ENCODE measurements around the gene TEX101. TPM values are rescaled to one million over a fixed set of nuclear protein-coding genes. Genes with fewer than 3 reads are reported as not detected.
"Not testable (repeated sequence)": the region's sequence is repeated elsewhere in the genome, so short reads cannot be mapped to it uniquely, and the experiment has no call there.

The TEX101 gene
- total RNA-seq (not detected), polyA plus RNA-seq (under 1 TPM in 1 of 3 donors, not detected in 2; 0.28 TPM)
- long read RNA-seq, donor 1 = 0 reads
- long read RNA-seq, donor 2 = 0 reads
- long read RNA-seq, donor 3 = 0 reads
- long read RNA-seq, donor 4 = 0 reads
- long read RNA-seq, donor 5 = 0 reads
- long read RNA-seq, donor 6 = 0 reads
- long read RNA-seq, donor 7 = 0 reads
- long read RNA-seq, donor 8 = 0 reads
- long read RNA-seq, donor 9 = 0 reads
- long read RNA-seq, donor 10 = 0 reads

- no peaks in the 10 kb centered on the region for H3K27me3 ChIP-seq
- DNase-seq = no peak
- H3K36me3 ChIP-seq = no peaks in the 10 kb centered on the region
- H3K27ac ChIP-seq = no peak within 1 kb of the TSS
- H3K4me1 ChIP-seq = no peaks in the 10 kb centered on the region
- no peak for TF ChIP-seq POLR2A (IDR thresholded peaks at IDR 0.05)
- no peak for TF ChIP-seq EP300 (IDR thresholded peaks at IDR 0.05)
- no peak for TF ChIP-seq CTCF (IDR thresholded peaks at IDR 0.05)
- no peak for TF ChIP-seq POLR2AphosphoS5 (IDR thresholded peaks at IDR 0.05)
- no peak within 1 kb of the TSS for H3K4me3 ChIP-seq
- intact Hi-C loops (cut with DNase I; ENCODE audit: low total_unique reads) = no loop called here
- H3K9me3 ChIP-seq = no peaks in the 10 kb centered on the region
- 93 to 97% (median 95%) methylated on average over 17 to 21 of the region's 21 CpGs for WGBS, 5 donors
Measured at GRCh38 chr19:43414554-43414953, at the start of gene TEX101. TEX101 (plus strand) TSS chr19:43414890; CDS start chr19:43415920, 1,030 bp downstream.

GRCh38 chr19:43365677-43366076 is 49.0 kb upstream of the TEX101 start:
- H3K27ac ChIP-seq; H3K4me3 ChIP-seq; H3K36me3 ChIP-seq; DNase-seq; intact Hi-C loops (cut with DNase I; ENCODE audit: low total_unique reads); H3K9me3 ChIP-seq: not testable (repeated sequence)
- Histone ChIP-seq H3K4me1 (peaks cover 0 to 15% (median 7%) of the 10 kb centered on the region in 4 donors), H3K27me3 (peaks cover 0 to 13% (median 0%) of the 10 kb centered on the region in 3 donors)
- WGBS, 5 donors = 90 to 93% (median 90%) methylated on average over 5 of the region's 9 CpGs

GRCh38 chr19:43367822-43368221 is 46.9 kb upstream of the TEX101 start:
- intact Hi-C loops (cut with DNase I; ENCODE audit: low total_unique reads) = no loop called here
- DNase-seq = no peak
- 68 to 92% (median 80%) methylated on average over 2 of the region's 2 CpGs for WGBS, 5 donors
- Histone ChIP-seq H3K27ac (peak overlapping the region in 2 of 5 donors; percentile 61 to 71), H3K4me3 (no peak overlapping the region), H3K4me1 (peaks cover 0 to 15% (median 7%) of the 10 kb centered on the region in 4 donors), H3K36me3 (no peaks in the 10 kb centered on the region), H3K9me3 (no peaks in the 10 kb centered on the region), H3K27me3 (no peaks in the 10 kb centered on the region)
- TF ChIP-seq CTCF (IDR thresholded peaks at IDR 0.05) (no peak), POLR2AphosphoS5 (IDR thresholded peaks at IDR 0.05) (no peak), EP300 (IDR thresholded peaks at IDR 0.05) (no peak), POLR2A (IDR thresholded peaks at IDR 0.05) (no peak)

- intact Hi-C loops (cut with DNase I; ENCODE audit: low total_unique reads); H3K27me3 ChIP-seq; H3K4me3 ChIP-seq; H3K9me3 ChIP-seq; H3K36me3 ChIP-seq: not testable (repeated sequence)
- H3K4me1 ChIP-seq = peaks cover 0 to 15% (median 7%) of the 10 kb centered on the region in 4 donors
- WGBS, 5 donors = 22 to 29% (median 23%) methylated on average over 5 of the region's 9 CpGs
- peak overlapping the region in 4 of 5 donors; percentile 29 to 71 (median 66) for H3K27ac ChIP-seq
- TF ChIP-seq POLR2AphosphoS5 (IDR thresholded peaks at IDR 0.05) = peak in 1 of 3 donors; percentile 22
- peak in 1 of 2 donors; percentile 37 for DNase-seq
Measured at GRCh38 chr19:43368897-43369296, 45.8 kb upstream of the TEX101 start.

- WGBS, 5 donors = 77 to 96% (median 92%) methylated on average over 8 of the region's 8 CpGs
Measured at GRCh38 chr19:43371909-43372308, 42.8 kb upstream of the TEX101 start.

More at GRCh38 chr19:43371909-43372308, 42.8 kb upstream of the TEX101 start:
- H3K4me1 ChIP-seq = peaks cover 0 to 15% (median 4%) of the 10 kb centered on the region in 4 donors
- H3K4me3 ChIP-seq = no peak overlapping the region
- TF ChIP-seq CTCF (IDR thresholded peaks at IDR 0.05) (no peak), POLR2AphosphoS5 (IDR thresholded peaks at IDR 0.05) (no peak), POLR2A (IDR thresholded peaks at IDR 0.05) (no peak), EP300 (IDR thresholded peaks at IDR 0.05) (no peak)
- H3K9me3 ChIP-seq = no peaks in the 10 kb centered on the region
- H3K36me3 ChIP-seq = no peaks in the 10 kb centered on the region
- no peak overlapping the region for H3K27ac ChIP-seq
- no peak for DNase-seq
- intact Hi-C loops (cut with DNase I; ENCODE audit: low total_unique reads) = no loop called here
- no peaks in the 10 kb centered on the region for H3K27me3 ChIP-seq
